ENCODE results near the gene ZHX3. TPM values are rescaled to one million over a fixed set of nuclear protein-coding genes. Genes with fewer than 3 reads are reported as not detected.
A peak's percentile ranks its signal among the peaks of the same experiment; 100 is the strongest.

ZHX3 gene
- total and polyA plus RNA-seq, 2 of the 13 experiments (the other 11 are each of a cell fraction or from before 2014, with no cell fraction given) = 8.4 to 11.7 TPM

- TF ChIP-seq ZNF251 (CRISPR knock-in tag; IDR thresholded peaks at IDR 0.05) (no peak), SETDB1 (CRISPR knock-in tag; IDR thresholded peaks at IDR 0.05; ENCODE audit: borderline replicate concordance) (0 out of 2 replicates have a peak, but pooled peaks have one; percentile 16), JUN (CRISPR knock-in tag; IDR thresholded peaks at IDR 0.05) (no peak; the same call in 1 of the 2 replicates), IKZF4 (CRISPR knock-in tag; IDR thresholded peaks at IDR 0.05; ENCODE audit: borderline replicate concordance, low read depth, not compliant biosample characterization) (peak; percentile 51), ARID5B (CRISPR knock-in tag; IDR thresholded peaks at IDR 0.05) (peak; percentile 72; the same call in 1 of the 2 replicates), ZNF7 (CRISPR knock-in tag; IDR thresholded peaks at IDR 0.05) (no peak), FOSL2 (CRISPR knock-in tag; IDR thresholded peaks at IDR 0.05) (0 out of 2 replicates have a peak, but pooled peaks have one; percentile 4), POLR2A (IDR thresholded peaks at IDR 0.05; ENCODE audit: insufficient read depth in 1 of 2, low read depth in 2 of 2, low read length in 2 of 2) (peak; percentile 25 to 55; a peak in 3 of 4 replicates), ZNF768 (CRISPR knock-in tag; IDR thresholded peaks at IDR 0.05) (peak; percentile 73; the same call in 1 of the 2 replicates), ZNF503 (CRISPR knock-in tag; IDR thresholded peaks at IDR 0.05) (0 out of 2 replicates have a peak, but pooled peaks have one; percentile 47), ZNF329 (CRISPR knock-in tag; IDR thresholded peaks at IDR 0.05; ENCODE audit: low read depth) (no peak; the same call in 1 of the 2 replicates), DNMT1 (CRISPR knock-in tag; IDR thresholded peaks at IDR 0.05) (no peak), ZNF644 (CRISPR knock-in tag; IDR thresholded peaks at IDR 0.05; ENCODE audit: low read depth) (0 out of 2 replicates have a peak, but pooled peaks have one; percentile 31), ZHX1 (CRISPR knock-in tag; IDR thresholded peaks at IDR 0.05; ENCODE audit: low read depth) (no peak), ZSCAN29 (CRISPR knock-in tag; conservative IDR thresholded peaks at IDR 0.05) (0 out of 2 replicates have a peak, but pooled peaks have one; percentile 11), MAZ (IDR thresholded peaks at IDR 0.05; ENCODE audit: borderline replicate concordance, low read depth, low read length) (peak; percentile 78), MAZ (CRISPR knock-in tag; IDR thresholded peaks at IDR 0.05; ENCODE audit: low read depth) (peak; percentile 38; the same call in 1 of the 2 replicates), ZBTB21 (CRISPR knock-in tag; IDR thresholded peaks at IDR 0.05) (no peak), ZNF225 (CRISPR knock-in tag; IDR thresholded peaks at IDR 0.05) (peak; percentile 70; the same call in 1 of the 2 replicates), ERF (CRISPR knock-in tag; IDR thresholded peaks at IDR 0.05) (0 out of 2 replicates have a peak, but pooled peaks have one; percentile 48), NR2C2 (CRISPR knock-in tag; IDR thresholded peaks at IDR 0.05; ENCODE audit: borderline replicate concordance) (peak; percentile 94)
Measured at GRCh38 chr20:41137614-41138474, 179.7 kb downstream of the ZHX3 start (continued).
